GM23338 (cell line): ENCODE measurements around the gene CD68.

ENCODE experiments used
- CREB1 ChIP-seq: fragments of 250-450 bp; sonication (Bioruptor Pico); IDR thresholded peaks from 2 replicates; pipeline ENCODE4 v1.5.0; 2020; ENCODE audit warnings: low read depth, mild to moderate bottlenecking, moderate library complexity
- JUNB ChIP-seq: IDR thresholded peaks from one replicate; pipeline ENCODE4 v1.6.1; 2016; ENCODE audit warnings: antibody characterized with exemption; ENCODE audit not compliant: unreplicated experiment
- POLR2AphosphoS5 ChIP-seq: IDR thresholded peaks from 2 replicates; pipeline ENCODE4 v1.6.1; 2016; ENCODE audit warnings: antibody characterized with exemption, low read depth
- TF ChIP-seq, protein P1 (sequence below), 2 experiments: fragments of 200-600 bp in 1 of 2; sonication (generic) in 1 of 2; conservative IDR thresholded peaks; 2 replicates each; pipeline versions ENCODE4 v1.5.1 to v1.6.1; 2016 to 2017; ENCODE audit warnings: antibody characterized with exemption in 2 of 2, low read depth in 2 of 2, mild to moderate bottlenecking in 2 of 2, moderate library complexity in 1 of 2
- TF ChIP-seq, protein P2 (sequence below): IDR thresholded peaks from one replicate; pipeline ENCODE4 v1.6.1; 2018; ENCODE audit warnings: antibody characterized with exemption; ENCODE audit not compliant: unreplicated experiment

DNA sequence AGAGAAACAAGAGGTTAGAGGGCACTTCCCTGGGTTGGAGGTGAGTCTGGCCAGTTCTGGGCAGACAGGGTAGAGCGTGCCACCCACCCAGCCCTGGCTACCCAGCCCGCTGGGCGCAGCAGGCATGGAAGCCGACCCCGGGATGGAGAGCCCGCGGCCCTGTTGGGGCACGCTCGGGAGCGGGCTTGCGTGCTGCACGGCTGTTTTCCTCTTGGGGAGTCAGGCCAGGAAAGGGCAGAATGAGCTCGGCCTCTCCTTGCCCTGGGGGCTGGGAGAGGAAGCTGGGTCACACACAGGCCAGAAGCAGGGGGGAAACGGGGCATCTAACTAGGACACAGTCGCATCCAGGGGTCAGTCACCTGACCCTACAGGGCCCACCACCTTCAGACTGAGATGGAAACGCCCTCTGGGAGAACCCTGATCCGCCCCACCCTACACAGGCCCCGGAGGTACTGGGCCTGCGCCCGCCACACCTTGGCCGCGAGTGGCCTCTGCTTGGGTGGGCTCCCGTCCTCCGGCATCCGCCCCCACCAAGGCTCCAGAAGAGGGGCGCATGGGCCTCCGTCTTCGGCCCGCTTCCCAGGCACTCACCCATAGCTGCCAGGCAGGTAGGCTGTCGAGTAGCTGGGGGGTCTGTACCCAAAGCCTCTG, 9.2 kb downstream of the CD68 start:
- TF ChIP-seq, protein P1, sequence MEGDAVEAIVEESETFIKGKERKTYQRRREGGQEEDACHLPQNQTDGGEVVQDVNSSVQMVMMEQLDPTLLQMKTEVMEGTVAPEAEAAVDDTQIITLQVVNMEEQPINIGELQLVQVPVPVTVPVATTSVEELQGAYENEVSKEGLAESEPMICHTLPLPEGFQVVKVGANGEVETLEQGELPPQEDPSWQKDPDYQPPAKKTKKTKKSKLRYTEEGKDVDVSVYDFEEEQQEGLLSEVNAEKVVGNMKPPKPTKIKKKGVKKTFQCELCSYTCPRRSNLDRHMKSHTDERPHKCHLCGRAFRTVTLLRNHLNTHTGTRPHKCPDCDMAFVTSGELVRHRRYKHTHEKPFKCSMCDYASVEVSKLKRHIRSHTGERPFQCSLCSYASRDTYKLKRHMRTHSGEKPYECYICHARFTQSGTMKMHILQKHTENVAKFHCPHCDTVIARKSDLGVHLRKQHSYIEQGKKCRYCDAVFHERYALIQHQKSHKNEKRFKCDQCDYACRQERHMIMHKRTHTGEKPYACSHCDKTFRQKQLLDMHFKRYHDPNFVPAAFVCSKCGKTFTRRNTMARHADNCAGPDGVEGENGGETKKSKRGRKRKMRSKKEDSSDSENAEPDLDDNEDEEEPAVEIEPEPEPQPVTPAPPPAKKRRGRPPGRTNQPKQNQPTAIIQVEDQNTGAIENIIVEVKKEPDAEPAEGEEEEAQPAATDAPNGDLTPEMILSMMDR (conservative IDR thresholded peaks at IDR 0.05; ENCODE audit: low read depth in 2 of 2): no peak
- TF ChIP-seq, protein P2, sequence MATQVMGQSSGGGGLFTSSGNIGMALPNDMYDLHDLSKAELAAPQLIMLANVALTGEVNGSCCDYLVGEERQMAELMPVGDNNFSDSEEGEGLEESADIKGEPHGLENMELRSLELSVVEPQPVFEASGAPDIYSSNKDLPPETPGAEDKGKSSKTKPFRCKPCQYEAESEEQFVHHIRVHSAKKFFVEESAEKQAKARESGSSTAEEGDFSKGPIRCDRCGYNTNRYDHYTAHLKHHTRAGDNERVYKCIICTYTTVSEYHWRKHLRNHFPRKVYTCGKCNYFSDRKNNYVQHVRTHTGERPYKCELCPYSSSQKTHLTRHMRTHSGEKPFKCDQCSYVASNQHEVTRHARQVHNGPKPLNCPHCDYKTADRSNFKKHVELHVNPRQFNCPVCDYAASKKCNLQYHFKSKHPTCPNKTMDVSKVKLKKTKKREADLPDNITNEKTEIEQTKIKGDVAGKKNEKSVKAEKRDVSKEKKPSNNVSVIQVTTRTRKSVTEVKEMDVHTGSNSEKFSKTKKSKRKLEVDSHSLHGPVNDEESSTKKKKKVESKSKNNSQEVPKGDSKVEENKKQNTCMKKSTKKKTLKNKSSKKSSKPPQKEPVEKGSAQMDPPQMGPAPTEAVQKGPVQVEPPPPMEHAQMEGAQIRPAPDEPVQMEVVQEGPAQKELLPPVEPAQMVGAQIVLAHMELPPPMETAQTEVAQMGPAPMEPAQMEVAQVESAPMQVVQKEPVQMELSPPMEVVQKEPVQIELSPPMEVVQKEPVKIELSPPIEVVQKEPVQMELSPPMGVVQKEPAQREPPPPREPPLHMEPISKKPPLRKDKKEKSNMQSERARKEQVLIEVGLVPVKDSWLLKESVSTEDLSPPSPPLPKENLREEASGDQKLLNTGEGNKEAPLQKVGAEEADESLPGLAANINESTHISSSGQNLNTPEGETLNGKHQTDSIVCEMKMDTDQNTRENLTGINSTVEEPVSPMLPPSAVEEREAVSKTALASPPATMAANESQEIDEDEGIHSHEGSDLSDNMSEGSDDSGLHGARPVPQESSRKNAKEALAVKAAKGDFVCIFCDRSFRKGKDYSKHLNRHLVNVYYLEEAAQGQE: no peak
- TF ChIP-seq CREB1 (no peak), POLR2AphosphoS5 (no peak; the same call in 1 of the 2 replicates), JUNB (no peak)
